ENCODE measurements around the gene MEIS2.

MEIS2 gene

DNA sequence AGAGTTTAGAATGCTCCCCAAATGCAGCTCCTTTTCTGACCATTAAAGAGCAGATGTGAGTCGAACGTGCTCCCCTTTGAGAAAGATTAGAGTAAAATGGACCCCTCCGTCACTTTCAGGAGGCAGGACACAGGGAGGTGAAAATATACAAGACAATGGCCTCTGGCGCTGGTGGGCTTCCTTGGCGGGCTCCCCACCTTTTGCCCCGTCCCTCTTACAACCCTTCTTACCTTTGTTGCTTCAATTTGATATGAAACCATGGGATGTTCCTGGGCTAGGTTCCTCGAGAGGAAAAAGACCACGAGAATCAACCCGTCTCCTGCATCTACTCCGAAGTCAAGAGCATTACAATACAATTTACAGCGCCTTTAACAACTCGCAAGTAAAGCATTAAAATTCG lies 214.2 kb downstream of the MEIS2 start:
- Histone ChIP-seq H3K27ac (no peak overlapping the region), H3K27me3 (ENCODE audit: insufficient read depth, low read depth) (no peaks in the 10 kb centered on the region)

DNA sequence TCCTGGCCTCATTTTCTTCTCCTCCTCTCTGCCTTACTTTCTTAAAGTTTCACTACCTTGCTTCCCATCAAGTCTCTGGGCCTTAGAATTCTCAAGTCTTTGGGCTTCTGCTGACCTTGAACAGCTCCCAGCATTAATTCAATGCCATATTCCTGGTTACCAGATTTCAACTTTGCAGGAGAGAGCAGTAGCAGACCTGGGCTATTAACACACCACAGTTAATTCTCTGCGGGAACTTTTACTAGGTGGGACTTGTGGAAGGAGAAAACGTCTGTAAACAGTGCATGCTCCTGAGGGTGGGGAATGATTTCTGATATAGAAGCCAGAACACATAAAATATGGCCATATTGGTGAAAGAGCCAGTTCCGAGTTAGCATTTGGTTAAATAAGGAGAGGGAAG lies 214.6 kb downstream of the MEIS2 start:
- H3K36me3 ChIP-seq (ENCODE audit: insufficient read depth) = no peaks in the 10 kb centered on the region
- H3K27ac ChIP-seq = no peak overlapping the region
- no peaks in the 10 kb centered on the region for H4K20me1 ChIP-seq (ENCODE audit: insufficient read depth)
- H3K4me3 ChIP-seq (IDR thresholded peaks at IDR 0.05; ENCODE audit: insufficient read depth, low read depth, low read length) = no peak overlapping the region
- no peaks in the 10 kb centered on the region for H3K27me3 ChIP-seq (ENCODE audit: insufficient read depth, low read depth)
- H3K4me2 ChIP-seq = no peak overlapping the region
- TF ChIP-seq, protein P1, sequence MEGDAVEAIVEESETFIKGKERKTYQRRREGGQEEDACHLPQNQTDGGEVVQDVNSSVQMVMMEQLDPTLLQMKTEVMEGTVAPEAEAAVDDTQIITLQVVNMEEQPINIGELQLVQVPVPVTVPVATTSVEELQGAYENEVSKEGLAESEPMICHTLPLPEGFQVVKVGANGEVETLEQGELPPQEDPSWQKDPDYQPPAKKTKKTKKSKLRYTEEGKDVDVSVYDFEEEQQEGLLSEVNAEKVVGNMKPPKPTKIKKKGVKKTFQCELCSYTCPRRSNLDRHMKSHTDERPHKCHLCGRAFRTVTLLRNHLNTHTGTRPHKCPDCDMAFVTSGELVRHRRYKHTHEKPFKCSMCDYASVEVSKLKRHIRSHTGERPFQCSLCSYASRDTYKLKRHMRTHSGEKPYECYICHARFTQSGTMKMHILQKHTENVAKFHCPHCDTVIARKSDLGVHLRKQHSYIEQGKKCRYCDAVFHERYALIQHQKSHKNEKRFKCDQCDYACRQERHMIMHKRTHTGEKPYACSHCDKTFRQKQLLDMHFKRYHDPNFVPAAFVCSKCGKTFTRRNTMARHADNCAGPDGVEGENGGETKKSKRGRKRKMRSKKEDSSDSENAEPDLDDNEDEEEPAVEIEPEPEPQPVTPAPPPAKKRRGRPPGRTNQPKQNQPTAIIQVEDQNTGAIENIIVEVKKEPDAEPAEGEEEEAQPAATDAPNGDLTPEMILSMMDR (conservative IDR thresholded peaks at IDR 0.05; ENCODE audit: low read depth, low read length) = no peak
- H3K79me2 ChIP-seq (ENCODE audit: insufficient read depth, low read depth) = no peaks in the 10 kb centered on the region
- no peak overlapping the region for H2AFZ ChIP-seq (ENCODE audit: low read depth)
- H3K4me1 ChIP-seq (ENCODE audit: low read depth, poor library complexity, severe bottlenecking) = no peaks in the 10 kb centered on the region
- no peak overlapping the region for H3K9ac ChIP-seq

More for the DNA sequence above, 214.2 kb downstream of the MEIS2 start:
- Histone ChIP-seq H4K20me1 (ENCODE audit: insufficient read depth) (no peaks in the 10 kb centered on the region), H2AFZ (ENCODE audit: low read depth) (no peak overlapping the region), H3K9ac (no peak overlapping the region), H3K4me3 (IDR thresholded peaks at IDR 0.05; ENCODE audit: insufficient read depth, low read depth, low read length) (no peak overlapping the region), H3K79me2 (ENCODE audit: insufficient read depth, low read depth) (no peaks in the 10 kb centered on the region), H3K4me2 (no peak overlapping the region), H3K36me3 (ENCODE audit: insufficient read depth) (no peaks in the 10 kb centered on the region), H3K4me1 (ENCODE audit: low read depth, poor library complexity, severe bottlenecking) (no peaks in the 10 kb centered on the region)
- TF ChIP-seq, protein P1 (conservative IDR thresholded peaks at IDR 0.05; ENCODE audit: low read depth, low read length) = no peak

DNA sequence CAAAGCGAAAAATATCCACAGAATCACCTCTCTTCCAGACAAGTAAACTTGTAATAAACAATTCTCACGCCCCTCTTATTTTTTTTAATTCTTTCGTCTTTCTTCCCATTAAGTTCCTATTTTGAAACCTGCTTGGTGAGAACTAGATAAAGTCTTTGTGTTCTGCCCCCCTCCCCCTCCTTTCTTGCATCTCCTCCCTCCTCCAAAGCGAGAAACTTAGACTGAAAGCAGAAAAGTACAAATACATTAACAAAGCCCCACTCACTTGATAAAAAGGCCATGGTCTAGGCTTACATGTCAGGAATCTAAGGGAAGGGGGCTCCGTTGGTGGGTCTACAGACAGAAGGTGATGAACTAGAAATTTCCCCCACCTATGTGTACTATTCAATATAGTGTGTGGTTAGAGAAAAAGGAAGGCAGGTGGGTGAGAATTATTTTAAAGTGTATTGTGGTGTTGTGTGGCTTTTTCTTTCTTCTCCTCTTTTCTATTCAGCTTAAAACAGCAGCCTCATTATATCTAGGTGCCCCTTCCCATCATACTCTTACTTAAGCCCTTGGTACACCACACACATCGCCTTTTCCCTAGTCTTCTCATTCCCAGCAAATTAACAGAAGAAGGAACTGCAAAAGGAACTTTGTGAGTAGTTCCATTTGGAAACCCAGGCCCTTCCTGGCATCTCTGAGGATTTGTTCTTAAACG lies 215.3 kb downstream of the MEIS2 start:
- no peak overlapping the region for H3K4me2 ChIP-seq
- H3K9ac ChIP-seq = no peak overlapping the region
- H3K4me3 ChIP-seq (IDR thresholded peaks at IDR 0.05; ENCODE audit: insufficient read depth, low read depth, low read length) = no peak overlapping the region
- TF ChIP-seq, protein P1 (conservative IDR thresholded peaks at IDR 0.05; ENCODE audit: low read depth, low read length) = no peak
- no peaks in the 10 kb centered on the region for H3K79me2 ChIP-seq (ENCODE audit: insufficient read depth, low read depth)
- H3K27ac ChIP-seq = no peak overlapping the region
- no peak overlapping the region for H2AFZ ChIP-seq (ENCODE audit: low read depth)
- no peaks in the 10 kb centered on the region for H3K27me3 ChIP-seq (ENCODE audit: insufficient read depth, low read depth)
- H3K4me1 ChIP-seq (ENCODE audit: low read depth, poor library complexity, severe bottlenecking) = no peaks in the 10 kb centered on the region
- no peaks in the 10 kb centered on the region for H3K36me3 ChIP-seq (ENCODE audit: insufficient read depth)
- no peaks in the 10 kb centered on the region for H4K20me1 ChIP-seq (ENCODE audit: insufficient read depth)

DNA sequence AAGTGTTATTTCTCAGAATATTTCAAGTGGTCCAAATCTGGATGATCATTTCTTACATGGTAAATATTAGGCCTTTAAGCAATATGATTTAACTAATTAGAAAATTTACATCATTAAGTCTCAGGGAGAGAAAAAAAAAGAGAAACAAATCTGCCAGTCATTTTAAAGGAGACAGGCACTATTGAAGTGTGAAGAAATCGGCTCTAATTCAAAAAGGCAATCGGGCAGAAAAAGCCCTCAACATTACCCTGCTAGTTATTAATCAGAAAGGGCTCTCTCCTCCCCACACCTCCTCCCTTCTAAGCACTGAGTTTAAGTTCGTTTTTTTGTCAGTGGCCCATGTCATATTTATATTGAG lies 215.9 kb downstream of the MEIS2 start:
- Histone ChIP-seq H3K27me3 (ENCODE audit: insufficient read depth, low read depth) (no peaks in the 10 kb centered on the region), H3K36me3 (ENCODE audit: insufficient read depth) (no peaks in the 10 kb centered on the region), H3K4me1 (ENCODE audit: low read depth, poor library complexity, severe bottlenecking) (no peaks in the 10 kb centered on the region), H3K79me2 (ENCODE audit: insufficient read depth, low read depth) (no peaks in the 10 kb centered on the region), H4K20me1 (ENCODE audit: insufficient read depth) (no peaks in the 10 kb centered on the region), H2AFZ (ENCODE audit: low read depth) (no peak overlapping the region), H3K27ac (no peak overlapping the region), H3K4me3 (IDR thresholded peaks at IDR 0.05; ENCODE audit: insufficient read depth, low read depth, low read length) (no peak overlapping the region), H3K4me2 (no peak overlapping the region), H3K9ac (no peak overlapping the region)
- TF ChIP-seq, protein P1 (conservative IDR thresholded peaks at IDR 0.05; ENCODE audit: low read depth, low read length) = no peak

Data from KMS-11 (cell line).